Fibroblast of skin of left quadriceps (primary cell): ENCODE results near the gene LMX1B.

Source experiments
- DNase-seq, 2 experiments: peaks; one replicate each; pipeline ENCODE4 v3.0.0-alpha.2; 2013; ENCODE audit warnings: low read depth in 2 of 2

The LMX1B gene

DNA sequence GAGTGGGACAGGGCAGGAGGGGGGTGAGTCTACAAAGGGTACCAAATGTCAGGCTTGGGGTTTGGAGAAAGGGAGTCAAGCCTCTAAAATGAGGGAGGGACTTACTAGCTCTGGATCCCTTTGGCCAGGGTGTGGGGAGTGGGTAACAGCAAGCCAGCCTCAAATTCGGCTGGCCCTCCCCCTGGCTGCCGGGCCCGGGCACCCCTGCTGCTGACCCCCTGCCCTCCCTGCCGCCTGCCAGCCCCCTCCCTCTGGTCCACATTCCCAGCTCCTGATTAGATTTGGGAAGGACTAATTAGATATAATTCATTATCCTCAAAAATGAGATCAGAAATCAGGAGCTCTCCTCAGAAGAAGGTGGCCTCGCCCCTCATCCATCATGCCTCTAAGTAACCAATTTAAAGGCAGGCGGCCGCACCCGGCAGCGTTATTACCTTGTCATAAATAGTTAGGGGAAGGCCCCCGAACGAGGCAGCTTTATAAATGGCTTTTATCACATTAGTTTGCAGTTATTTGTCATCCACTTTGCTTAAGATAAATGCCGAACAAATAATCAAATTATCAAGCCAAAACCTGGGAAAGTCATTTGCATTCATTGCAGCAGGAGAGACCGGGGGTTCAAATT lies 44.6 kb downstream of the LMX1B start:
- no peak for DNase-seq

DNA sequence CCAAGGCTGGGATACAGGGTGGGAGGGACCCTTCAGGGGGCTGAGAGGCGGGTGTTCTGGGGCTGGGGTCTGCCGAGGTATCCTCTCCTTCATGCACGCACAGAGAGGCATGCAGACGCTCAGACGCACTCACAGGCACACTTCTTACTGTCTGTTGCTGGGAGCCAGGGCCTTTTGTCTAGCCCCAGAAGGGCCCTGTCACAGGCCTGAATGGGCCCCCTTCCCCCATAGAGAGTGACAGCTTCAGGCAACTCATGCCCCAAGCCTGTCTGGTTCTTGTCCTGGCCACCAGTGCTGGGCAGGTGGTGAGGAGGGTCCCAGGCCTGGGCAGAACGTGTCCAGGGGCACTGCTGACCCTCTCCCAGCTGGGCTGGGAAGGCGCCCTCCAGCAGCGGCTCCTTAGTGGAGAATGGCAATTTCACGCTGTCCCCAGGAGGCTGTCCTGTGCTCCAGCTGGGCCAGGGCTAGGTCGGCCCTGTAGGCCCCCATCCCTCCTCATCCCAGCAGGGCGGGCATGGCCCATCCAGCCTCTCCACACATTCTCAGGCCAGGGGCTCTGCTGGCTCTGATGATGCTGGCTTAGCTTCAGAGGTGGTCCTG lies 45.3 kb downstream of the LMX1B start:
- DNase-seq, result no peak

- no peak for DNase-seq
Observed at GRCh38 chr9:126661122-126661520, 47.4 kb downstream of the LMX1B start.

GRCh38 chr9:126661521-126662251 lies 48.0 kb downstream of the LMX1B start:
- no peak for DNase-seq

- DNase-seq, result no peak
Observed at GRCh38 chr9:126663661-126664072, 49.9 kb downstream of the LMX1B start.

DNA sequence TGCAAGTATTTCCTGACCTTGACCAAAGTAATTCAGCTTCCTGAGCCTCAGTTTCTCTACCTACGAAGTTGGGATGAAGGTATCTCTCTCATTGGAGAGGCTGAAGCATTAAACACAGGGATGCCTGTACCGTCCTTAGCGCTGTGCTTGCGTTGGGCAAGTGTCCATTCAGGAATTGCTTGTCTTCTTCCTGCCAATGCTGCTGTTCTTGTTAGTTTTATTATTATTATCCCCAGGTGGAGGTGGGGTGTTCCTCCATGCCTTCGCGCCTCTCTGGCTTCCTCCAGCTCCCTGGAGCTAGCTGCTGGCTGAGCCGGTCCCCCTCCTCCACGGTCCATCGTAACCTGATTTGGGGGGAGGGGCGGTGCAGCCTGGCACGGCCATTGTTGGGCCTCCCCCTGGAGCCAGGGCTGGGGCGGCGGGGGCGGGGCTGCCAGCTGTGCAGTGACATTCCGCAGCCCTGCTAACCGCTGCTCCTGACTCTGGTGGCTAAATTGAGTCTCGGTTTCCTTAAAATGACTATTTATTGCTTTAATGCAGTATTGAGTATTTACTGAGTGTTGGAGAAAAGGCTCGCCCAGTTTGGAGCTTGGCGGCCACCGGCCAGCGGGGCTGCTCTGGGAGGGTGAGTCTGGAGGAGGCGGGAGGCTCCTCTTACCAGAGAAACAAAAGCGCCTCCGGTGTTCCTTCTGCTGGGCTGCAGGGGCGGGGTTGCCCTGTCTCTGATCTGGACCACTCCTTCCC lies 51.3 kb downstream of the LMX1B start:
- DNase-seq, result no peak

GRCh38 chr9:126665644-126666035 lies 51.9 kb downstream of the LMX1B start:
- DNase-seq, result no peak

DNA sequence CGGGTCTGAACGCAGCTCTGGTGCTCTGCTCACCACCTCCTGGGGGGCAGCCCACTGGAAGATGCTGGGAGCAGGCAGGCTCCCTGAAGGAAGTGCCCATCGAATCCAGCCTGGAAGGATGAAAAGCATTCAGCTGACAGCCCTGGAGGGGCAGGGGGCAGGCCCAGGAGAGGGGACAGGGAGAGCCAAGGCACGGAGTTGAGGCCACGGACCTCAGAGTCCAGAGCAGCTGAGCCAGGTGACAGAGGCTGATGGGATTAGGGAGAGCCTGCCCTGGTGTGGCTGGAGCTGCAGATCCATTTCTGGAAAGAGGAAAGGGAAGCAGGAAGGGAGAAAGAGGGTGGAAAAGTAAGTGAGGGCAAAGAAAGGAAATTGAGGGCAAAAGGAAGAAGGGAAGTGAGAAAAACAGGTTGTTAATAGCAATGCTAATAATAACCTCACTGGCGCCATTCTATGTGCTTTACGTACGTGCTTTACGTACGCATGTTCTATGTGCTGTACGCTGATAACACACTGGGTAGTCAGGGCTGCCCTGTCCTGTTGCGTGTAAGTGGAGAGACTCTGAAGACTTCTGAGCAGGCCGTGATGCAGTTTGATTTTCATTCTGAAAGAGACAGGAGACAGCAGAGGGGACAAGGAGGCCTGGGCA lies 52.6 kb downstream of the LMX1B start:
- DNase-seq, result no peak

DNA sequence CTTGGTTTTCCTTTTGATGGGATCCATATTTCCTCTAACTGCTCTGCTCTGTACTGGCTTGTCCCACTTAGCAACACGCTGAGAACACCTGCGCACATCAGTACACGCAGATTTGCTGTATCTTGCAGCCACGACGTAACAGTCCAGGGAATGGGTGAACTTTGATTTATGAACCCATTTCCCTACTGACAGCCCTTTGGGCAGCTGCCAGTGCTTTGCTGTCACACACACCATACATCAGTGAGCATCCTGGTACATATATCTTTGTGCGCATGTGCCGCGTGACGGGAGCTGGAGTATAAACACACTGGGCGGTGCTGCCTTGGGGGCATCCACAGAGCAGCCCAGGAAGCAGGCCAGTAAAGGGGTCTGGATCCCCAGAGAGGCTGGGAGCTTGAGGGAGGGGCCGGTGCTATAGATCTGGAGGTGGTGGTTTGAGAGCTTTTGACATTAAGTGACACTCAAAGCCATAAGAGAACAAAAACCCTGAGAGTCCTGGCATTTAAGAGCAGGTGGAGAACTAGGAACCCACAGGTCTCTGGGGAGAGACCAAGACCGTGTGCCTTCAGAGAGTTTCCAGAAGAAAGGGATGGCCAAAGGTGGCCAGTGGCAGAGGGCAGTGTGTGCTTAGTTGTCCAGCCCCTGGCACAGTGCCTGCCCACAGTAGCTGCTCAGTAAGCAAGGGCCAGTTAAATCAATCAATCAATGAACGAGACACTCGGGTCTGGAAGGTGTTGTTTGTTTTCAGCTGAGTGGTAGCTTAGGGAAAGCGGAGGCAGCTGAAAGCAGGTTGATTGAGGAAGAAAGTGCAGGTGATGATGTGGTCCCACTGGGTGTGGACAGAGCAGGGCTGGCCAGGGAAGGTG lies 53.7 kb downstream of the LMX1B start:
- DNase-seq, result no peak

GRCh38 chr9:126668058-126668457 lies 54.3 kb downstream of the LMX1B start:
- no peak for DNase-seq

- DNase-seq, result no peak
Observed at GRCh38 chr9:126669108-126669507, 55.4 kb downstream of the LMX1B start.

GRCh38 chr9:126670270-126670669 lies 56.5 kb downstream of the LMX1B start:
- no peak for DNase-seq

- no peak for DNase-seq
Observed at GRCh38 chr9:126671381-126671831, 57.7 kb downstream of the LMX1B start.

DNA sequence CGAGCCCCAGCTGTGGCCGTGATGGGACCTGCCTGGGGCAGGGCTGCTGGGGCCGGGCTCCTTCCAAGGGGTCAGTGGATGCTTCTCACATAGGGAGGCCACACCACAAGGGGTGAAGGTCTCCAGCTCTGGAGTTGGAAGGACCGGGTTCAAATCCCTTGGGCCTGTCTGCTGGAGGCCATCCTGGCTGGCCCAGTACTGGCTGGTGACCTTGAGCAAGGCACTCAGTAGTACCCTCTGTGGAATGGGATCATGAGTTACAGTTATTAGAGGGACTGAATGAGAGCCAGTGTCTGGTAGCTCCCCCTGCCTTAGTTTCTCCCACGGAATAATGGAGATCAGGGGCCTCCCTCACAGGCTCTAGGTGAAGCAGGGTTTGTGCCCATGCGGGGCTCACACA lies 58.3 kb downstream of the LMX1B start:
- DNase-seq, result no peak

GRCh38 chr9:126672634-126673284 lies 59.0 kb downstream of the LMX1B start:
- DNase-seq, result no peak

- DNase-seq, result no peak
Observed at GRCh38 chr9:126673689-126674364, 60.1 kb downstream of the LMX1B start.

DNA sequence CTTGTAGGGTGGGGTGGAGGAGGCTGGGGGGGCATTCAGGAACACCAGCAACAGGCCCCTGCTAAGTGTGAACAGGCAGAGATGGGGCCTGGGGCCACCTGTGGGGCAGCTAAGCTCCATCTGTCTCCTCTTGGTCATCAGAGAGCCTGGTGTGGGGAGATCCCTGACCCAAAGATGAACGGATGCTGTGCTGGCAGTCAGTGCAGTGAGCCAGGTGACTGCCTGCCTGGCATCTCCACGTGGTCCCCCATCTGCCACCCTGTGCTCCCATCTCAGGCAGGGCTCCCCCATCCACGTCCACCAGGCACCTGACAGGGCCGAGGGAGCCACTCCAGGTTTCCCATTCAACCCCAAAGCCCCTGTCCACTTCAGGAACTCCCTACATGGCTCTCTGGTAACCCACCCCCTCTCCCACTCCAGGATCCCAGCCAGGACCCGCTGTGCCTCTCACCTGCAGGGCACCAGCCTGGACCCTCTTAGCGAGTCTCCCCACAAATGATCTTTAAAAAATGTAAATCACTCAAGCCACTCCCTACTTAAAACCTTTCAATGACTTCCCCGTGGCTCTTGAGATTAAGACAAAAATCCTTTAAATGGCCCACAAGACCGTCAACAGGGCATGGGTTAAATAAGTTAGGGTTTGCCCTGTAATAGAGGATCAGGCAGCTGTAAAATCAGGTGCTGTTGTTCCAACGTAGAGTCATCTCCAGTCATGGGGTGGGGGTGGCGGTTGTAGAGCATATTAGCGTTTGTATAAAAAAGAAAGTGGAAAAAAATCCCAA lies 60.8 kb downstream of the LMX1B start:
- no peak for DNase-seq

GRCh38 chr9:126675147-126675467 lies 61.4 kb downstream of the LMX1B start:
- no peak for DNase-seq

DNA sequence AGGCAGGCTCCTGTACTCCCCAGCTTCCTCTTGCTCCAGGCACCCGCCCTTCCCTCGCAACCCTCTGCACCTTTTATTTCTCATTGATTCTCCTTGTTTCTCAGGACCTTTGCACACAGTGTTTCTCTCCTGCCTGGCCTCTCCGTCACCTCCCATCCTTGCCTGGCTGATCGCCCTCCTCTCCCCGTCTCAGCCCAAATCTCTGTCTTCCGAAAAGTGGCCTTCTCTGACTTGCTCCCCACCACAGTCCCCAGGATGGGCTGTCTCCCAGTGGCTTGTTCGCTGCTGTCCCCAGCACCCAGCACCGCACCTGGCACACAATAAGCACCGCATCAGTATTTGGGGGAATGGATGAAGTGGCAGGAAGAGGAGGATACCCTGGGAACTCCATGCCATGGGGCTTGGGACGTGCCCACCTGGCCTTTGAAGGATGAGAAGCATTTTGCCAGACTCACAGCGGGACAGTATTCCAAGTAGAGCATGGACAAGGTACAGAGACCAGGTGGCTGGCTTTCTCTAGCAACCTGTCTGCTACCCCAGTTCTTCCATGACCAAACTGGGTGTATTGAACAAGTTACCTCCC lies 62.5 kb downstream of the LMX1B start:
- DNase-seq, result no peak
